Measurements from ENCODE around the gene FAM241A.

DNA sequence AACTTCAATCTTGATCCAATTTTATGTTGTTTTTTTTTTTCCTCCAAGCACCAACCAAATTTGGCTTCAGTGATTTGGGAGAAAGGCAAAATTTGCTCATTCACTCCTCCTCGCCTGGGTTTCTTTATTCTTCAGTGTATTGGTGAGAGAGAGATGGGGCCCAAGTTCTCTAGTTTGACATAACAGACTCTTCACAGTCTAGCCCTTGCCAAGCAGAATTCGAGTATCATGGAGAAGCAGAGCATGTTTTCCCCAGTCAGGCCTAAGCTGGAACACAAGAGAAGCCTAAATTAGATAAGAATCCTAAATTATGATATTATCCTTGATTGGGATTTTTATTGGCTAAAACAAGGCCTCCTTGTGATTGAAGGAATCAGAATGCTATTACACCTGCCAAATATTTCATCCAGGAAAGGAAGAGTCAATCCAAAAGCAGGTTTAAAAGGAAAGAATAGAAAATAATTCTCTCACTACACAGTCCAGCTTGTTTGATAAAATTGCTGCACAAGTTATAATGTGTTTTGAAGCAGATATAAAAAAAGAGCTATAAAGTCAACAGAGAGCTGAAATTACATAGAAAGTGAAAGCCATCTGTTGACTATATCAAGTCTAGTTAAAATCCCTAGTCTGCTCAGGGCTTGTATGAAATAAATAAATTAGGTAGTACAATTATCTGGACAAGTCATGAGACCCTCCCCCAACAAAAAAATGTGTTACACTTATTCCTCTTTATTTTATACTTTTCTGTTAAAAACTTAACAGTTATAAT, 39.9 kb upstream of the FAM241A start:
- TF ChIP-seq CTCF (IDR thresholded peaks at IDR 0.05) (no peak), POLR2A (IDR thresholded peaks at IDR 0.05) (no peak)

Measured in testis (tissue), 2 donors.